H1 (cell line): ENCODE data around the gene F3. TPM values are rescaled to one million over a fixed set of nuclear protein-coding genes. Genes with fewer than 3 reads are reported as not detected.

ENCODE experiments used
- CTCF ChIA-PET: fragments of 300-600 bp; sonication (Branson Sonifier 250); formaldehyde crosslinking; loops from one replicate; lab custom pipeline; 2021; ENCODE audit not compliant: partially characterized antibody; lab: Charles Lee
- POLR2A ChIA-PET: fragments of 300-600 bp; sonication (Branson Sonifier 250); formaldehyde crosslinking; loops from one replicate; lab custom pipeline; 2021; ENCODE audit warnings: inconsistent platforms; ENCODE audit not compliant: partially characterized antibody; lab: Charles Lee
- DNase-seq, 2 experiments: peaks; one replicate each; pipeline versions ENCODE4 v3.0.0 to v3.0.0-alpha.2; 2010 to 2022; ENCODE audit warnings: low spot score in 2 of 2, low read depth in 1 of 2, mixed read lengths in 1 of 2
- FAIRE-seq: peaks from 2 replicates; lab custom pipeline; 2011; peaks lifted over from hg19 to GRCh38; lab: Jason Lieb, UNC
- H2AFZ ChIP-seq: 2 replicates; pipeline ENCODE4 v1.8.1; 2012; ENCODE audit warnings: low read length, inconsistent platforms
- H2AK5ac ChIP-seq: 2 replicates; pipeline ENCODE4 v1.6.1; 2013; ENCODE audit warnings: low read depth, low read length
- H2BK120ac ChIP-seq: replicated peaks from 2 replicates; pipeline ENCODE3; 2013; ENCODE audit warnings: low read depth, low read length, inconsistent platforms
- H2BK12ac ChIP-seq: 2 replicates; pipeline ENCODE4 v1.6.1; 2013; ENCODE audit warnings: low read depth, low read length
- H2BK15ac ChIP-seq: 2 replicates; pipeline ENCODE4 v1.6.1; 2013; ENCODE audit warnings: low read length
- H2BK20ac ChIP-seq: 2 replicates; pipeline ENCODE4 v1.6.1; 2013; ENCODE audit warnings: low read length
- H2BK5ac ChIP-seq: 2 replicates; pipeline ENCODE4 v1.6.1; 2013; ENCODE audit warnings: low read depth, low read length
- H3K14ac ChIP-seq: 2 replicates; pipeline ENCODE4 v1.6.1; 2013; ENCODE audit warnings: inconsistent platforms; ENCODE audit not compliant: insufficient read length
- H3K18ac ChIP-seq: 2 replicates; pipeline ENCODE4 v1.6.1; 2013; ENCODE audit warnings: low read length; ENCODE audit errors: extremely low read depth
- H3K23ac ChIP-seq: 2 replicates; pipeline ENCODE4 v1.6.1; 2013; ENCODE audit warnings: inconsistent platforms; ENCODE audit not compliant: insufficient read length
- H3K23me2 ChIP-seq: 2 replicates; pipeline ENCODE4 v1.6.1; 2013; ENCODE audit warnings: low read depth, low read length
- H3K27ac ChIP-seq: 2 replicates; pipeline ENCODE4 v1.6.1; 2011; ENCODE audit warnings: low read depth, low read length, inconsistent platforms
- H3K27me3 ChIP-seq, 4 experiments: replicated peaks in 1 of 4; 1 replicate in 1 of 4; 2 replicates in 3 of 4; pipeline versions ENCODE4 v1.6.1 to v1.8.1; 2011 to 2013; ENCODE audit warnings: low read length in 3 of 4, mild to moderate bottlenecking in 3 of 4, inconsistent platforms in 2 of 4, mixed read lengths in 2 of 4, moderate library complexity in 1 of 4; ENCODE audit not compliant: control insufficient read depth in 3 of 4, insufficient read depth in 3 of 4; ENCODE audit errors: extremely low read depth in 1 of 4
- H3K36me3 ChIP-seq, 4 experiments: 2 replicates each; pipeline versions ENCODE4 v1.6.1 to v1.8.1; 2011 to 2013; ENCODE audit warnings: mild to moderate bottlenecking in 4 of 4, low read length in 3 of 4, moderate library complexity in 2 of 4, control low read depth in 1 of 4, inconsistent platforms in 1 of 4; ENCODE audit not compliant: insufficient read depth in 4 of 4, control insufficient read depth in 2 of 4
- H3K4ac ChIP-seq: replicated peaks from 2 replicates; pipeline ENCODE3; 2013; ENCODE audit warnings: low read length, low read depth, mixed read lengths, inconsistent platforms; ENCODE audit not compliant: insufficient read length
- H3K4me1 ChIP-seq, 4 experiments: replicated peaks in 1 of 4; 1 replicate in 1 of 4; 2 replicates in 3 of 4; pipeline versions ENCODE4 v1.6.1 to v1.8.1; 2011 to 2013; ENCODE audit warnings: low read length in 3 of 4, inconsistent platforms in 2 of 4, mixed read lengths in 1 of 4; ENCODE audit not compliant: insufficient read depth in 4 of 4, control insufficient read depth in 3 of 4
- H3K4me2 ChIP-seq, 2 experiments: 2 replicates each; pipeline versions ENCODE4 v1.6.1 to v1.8.1; 2011 to 2013; ENCODE audit warnings: low read depth in 2 of 2, low read length in 2 of 2, control low read depth in 1 of 2, inconsistent platforms in 1 of 2, mild to moderate bottlenecking in 1 of 2; ENCODE audit not compliant: insufficient read depth in 1 of 2
- H3K4me3 ChIP-seq, 4 experiments: fragments of 200-600, 300-600 bp in 1 of 4; sonication (generic), shearing (Covaris generic), sonication (Bioruptor Twin) in 1 of 4; 2 replicates each; pipeline versions ENCODE4 v1.5.1 to v1.8.1; 2011 to 2016; ENCODE audit warnings: low read length in 4 of 4, low read depth in 3 of 4, control low read depth in 2 of 4, inconsistent platforms in 2 of 4, mild to moderate bottlenecking in 2 of 4, mixed read lengths in 1 of 4, moderate library complexity in 1 of 4; ENCODE audit not compliant: insufficient read depth in 2 of 4; ENCODE audit errors: extremely low read depth in 1 of 4
- H3K56ac ChIP-seq: replicated peaks from 2 replicates; pipeline ENCODE3; 2013; ENCODE audit warnings: low read depth, mild to moderate bottlenecking, mixed read lengths, low read length, inconsistent platforms; ENCODE audit not compliant: insufficient read length
- H3K79me1 ChIP-seq: 2 replicates; pipeline ENCODE4 v1.6.1; 2013; ENCODE audit warnings: low read depth, low read length, control low read depth
- H3K79me2 ChIP-seq, 2 experiments: 2 replicates each; pipeline versions ENCODE4 v1.6.1 to v1.8.1; 2012 to 2013; ENCODE audit warnings: low read length in 2 of 2, mild to moderate bottlenecking in 2 of 2, inconsistent platforms in 1 of 2; ENCODE audit not compliant: insufficient read depth in 2 of 2, control insufficient read depth in 1 of 2
- H3K9ac ChIP-seq, 4 experiments: replicated peaks in 1 of 4; 1 replicate in 1 of 4; 2 replicates in 3 of 4; pipeline versions ENCODE4 v1.6.1 to v1.8.1; 2011 to 2013; ENCODE audit warnings: low read depth in 3 of 4, low read length in 3 of 4, control low read depth in 2 of 4, mild to moderate bottlenecking in 2 of 4, moderate library complexity in 2 of 4, inconsistent platforms in 1 of 4; ENCODE audit errors: extremely low read depth in 1 of 4
- H3K9me3 ChIP-seq, 2 experiments: 2 replicates each; pipeline versions ENCODE4 v1.6.1 to v1.8.1; 2012 to 2013; ENCODE audit warnings: mild to moderate bottlenecking in 2 of 2, moderate library complexity in 2 of 2, control low read depth in 1 of 2, inconsistent platforms in 1 of 2, low read depth in 1 of 2, low read length in 1 of 2, mixed read lengths in 1 of 2; ENCODE audit not compliant: insufficient read depth in 2 of 2
- H4K20me1 ChIP-seq, 2 experiments: replicated peaks in 1 of 2; 2 replicates each; pipeline versions ENCODE3 to v1.8.1; 2011 to 2013; ENCODE audit warnings: inconsistent platforms in 2 of 2, low read length in 2 of 2, mild to moderate bottlenecking in 1 of 2; ENCODE audit not compliant: insufficient read depth in 2 of 2, control insufficient read depth in 1 of 2
- H4K5ac ChIP-seq: 2 replicates; pipeline ENCODE4 v1.6.1; 2013; ENCODE audit warnings: low read length, low read depth, mixed read lengths, inconsistent platforms; ENCODE audit not compliant: insufficient read length
- H4K8ac ChIP-seq: 2 replicates; pipeline ENCODE4 v1.8.0; 2013; ENCODE audit warnings: mild to moderate bottlenecking, moderate library complexity, low read length, inconsistent platforms; ENCODE audit not compliant: insufficient read depth; ENCODE audit errors: extremely low read depth
- H4K91ac ChIP-seq: replicated peaks from 2 replicates; pipeline ENCODE3; 2013; ENCODE audit warnings: low read length, mixed read lengths, inconsistent platforms; ENCODE audit not compliant: insufficient read length
- CHD1 ChIP-seq: IDR thresholded peaks from 2 replicates; pipeline ENCODE4 v1.6.1; 2012; ENCODE audit warnings: low read depth, low read length, improper control_type of control experiment
- CREB1 ChIP-seq: IDR thresholded peaks from 2 replicates; pipeline ENCODE4 v1.6.1; 2012; ENCODE audit warnings: inconsistent platforms
- KDM4A ChIP-seq: IDR thresholded peaks from one replicate; pipeline ENCODE4 v1.7.1; 2012; ENCODE audit warnings: low read depth, mild to moderate bottlenecking, moderate library complexity, low read length, inconsistent platforms; ENCODE audit not compliant: severe bottlenecking
- NRF1 ChIP-seq: IDR thresholded peaks from 2 replicates; pipeline ENCODE4 v1.6.1; 2011; ENCODE audit warnings: mild to moderate bottlenecking, low read depth, low read length, improper control_type of control experiment
- RAD21 ChIP-seq, 2 experiments: IDR thresholded peaks in 1 of 2; conservative IDR thresholded peaks in 1 of 2; 2 replicates each; pipeline ENCODE4 v1.6.1; 2011; ENCODE audit warnings: low read depth in 2 of 2, low read length in 2 of 2, improper control_type of control experiment in 1 of 2, inconsistent platforms in 1 of 2, mild to moderate bottlenecking in 1 of 2, moderate library complexity in 1 of 2
- RBBP5 ChIP-seq: IDR thresholded peaks from 2 replicates; pipeline ENCODE4 v1.7.1; 2012; ENCODE audit warnings: low read depth, mild to moderate bottlenecking, inconsistent platforms, low read length, moderate library complexity, borderline replicate concordance
- RFX5 ChIP-seq: IDR thresholded peaks from 2 replicates; pipeline ENCODE4 v1.6.1; 2011; ENCODE audit warnings: low read depth, low read length, improper control_type of control experiment, borderline replicate concordance
- RNF2 ChIP-seq: fragments of 200-900, 300-1000 bp; sonication (generic); IDR thresholded peaks from 2 replicates; pipeline ENCODE4 v1.7.1; 2016; ENCODE audit warnings: borderline replicate concordance, low read depth, mild to moderate bottlenecking, antibody characterized with exemption, low read length; ENCODE audit not compliant: poor library complexity, severe bottlenecking; ENCODE audit errors: missing control alignments
- SP2 ChIP-seq: IDR thresholded peaks from 2 replicates; pipeline ENCODE4 v1.6.1; 2012; ENCODE audit warnings: mild to moderate bottlenecking, low read length, inconsistent platforms
- SP4 ChIP-seq: IDR thresholded peaks from 2 replicates; pipeline ENCODE4 v1.6.1; 2012; ENCODE audit warnings: low read length, inconsistent platforms
- TAF7 ChIP-seq: optimal IDR thresholded peaks from 2 replicates; pipeline ENCODE3; 2011; ENCODE audit warnings: low read depth, mild to moderate bottlenecking, inconsistent platforms, low read length, moderate library complexity, borderline replicate concordance
- TBP ChIP-seq: IDR thresholded peaks from 2 replicates; pipeline ENCODE4 v1.6.1; 2011; ENCODE audit warnings: low read depth, low read length, improper control_type of control experiment
- WGBS, 2 experiments: shearing (Covaris generic) in 1 of 2; methylation state at CpG; one replicate each; pipeline versions ENCODE4 v1.1.6 to v1.1.7; 2013 to 2015; ENCODE audit warnings: low lambda C conversion rate in 2 of 2, mixed read lengths in 2 of 2, inconsistent platforms in 1 of 2, low coverage in 1 of 2, missing lambda C conversion rate in 1 of 2; ENCODE audit not compliant: insufficient replicate concordance in 2 of 2, insufficient coverage in 1 of 2, insufficient read length in 1 of 2; ENCODE audit errors: extremely low coverage in 1 of 2, missing lambda C conversion rate in 1 of 2; 5-methylcytosine and 5-hydroxymethylcytosine counted together
- polyA plus RNA-seq, 7 experiments: library from polyadenylated mRNA; depleted of rRNA in 3 of 7; stranded (reverse) in 5 of 7; unstranded in 2 of 7; fragments of >200 nt in 5 of 7; fragments of 200-250 nt in 2 of 7; gene quantifications; 1 replicate in 5 of 7; 2 replicates in 1 of 7; 4 replicates in 1 of 7; pipeline versions ENCODE4 v1.2.1 to v1.2.3, GENCODE V29; 2011 to 2013; ENCODE audit warnings: missing spikeins in 2 of 7, mixed read lengths in 2 of 7
- total RNA-seq: library from RNA; stranded (reverse); fragmentation: NEBNext Ultra II Directional; extraction: Animal tissue kit (Norgen Biotek cat#: 25700); gene quantifications from 2 replicates; pipeline ENCODE4 v1.2.1, GENCODE V29; 2021
- TF ChIP-seq, protein P1 (sequence below): IDR thresholded peaks from 2 replicates; pipeline ENCODE4 v1.6.1; 2011; ENCODE audit warnings: low read depth, mild to moderate bottlenecking, low read length; ENCODE audit not compliant: insufficient read depth

Gene F3
- total and polyA plus RNA-seq, 2 of the 8 experiments (the other 6 are each of a cell fraction or from before 2014, with no cell fraction given): 2.6 to 8.6 TPM

DNA sequence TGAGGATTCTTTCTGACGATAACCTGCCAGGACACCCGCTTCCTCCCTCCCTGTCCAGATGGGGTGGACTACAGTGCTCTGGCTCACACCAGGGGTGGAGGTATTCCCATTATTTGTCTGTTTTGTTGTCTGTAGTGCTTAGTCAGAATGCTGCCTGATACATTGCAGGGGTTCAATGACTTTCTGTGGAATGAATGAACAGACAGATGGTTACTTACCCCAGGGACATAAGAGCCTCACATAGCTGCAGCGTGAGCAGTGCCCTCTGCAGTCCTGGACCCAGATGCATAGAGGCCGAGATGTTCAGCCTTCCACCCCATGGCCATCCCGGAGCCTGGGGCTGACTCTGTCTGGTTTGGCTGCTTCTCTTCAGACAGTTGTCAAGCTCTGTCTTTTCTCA, 13.0 kb upstream of the F3 start:
- ChIA-PET CTCF (interaction anchor here (0.6 to 1.3 kb wide), 5 partner anchors 10 to 593 kb away, joined by 3 read pairs; no protein-coding TSS in a partner anchor), POLR2A (no interaction called here)
- Histone ChIP-seq H3K4me2 (no peak overlapping the region), H3K79me1 (no peaks in the 10 kb centered on the region), H3K36me3 (no peaks in the 10 kb centered on the region), H2BK120ac (no peak overlapping the region), H3K18ac (no peak overlapping the region), H3K27me3 (0 out of 7 replicates have a peak, but pooled peaks cover 0 to 2% (median 0%) of the 10 kb centered on the region in 4 experiments), H4K5ac (no peak overlapping the region), H2BK12ac (no peak overlapping the region), H4K91ac (no peak overlapping the region), H3K9me3 (no peaks in the 10 kb centered on the region), H3K4ac (peak overlapping the region; percentile 4), H3K23ac (no peak overlapping the region), H3K56ac (no peak overlapping the region), H3K14ac (no peak overlapping the region), H2AK5ac (no peak overlapping the region), H4K8ac (no peak overlapping the region), H3K4me3 (no peak overlapping the region), H4K20me1 (no peaks in the 10 kb centered on the region), H2BK5ac (no peak overlapping the region), H2BK20ac (no peak overlapping the region), H3K9ac (no peak overlapping the region), H2AFZ (no peak overlapping the region), H3K79me2 (no peaks in the 10 kb centered on the region), H2BK15ac (no peak overlapping the region), H3K4me1 (peaks cover 11 to 21% (median 13%) of the 10 kb centered on the region in 4 experiments), H3K27ac (no peak overlapping the region), H3K23me2 (no peaks in the 10 kb centered on the region)
- FAIRE-seq (no peak), DNase-seq (no peak)
- WGBS, 2 experiments: 85% methylated on average over 5 of the region's 5 CpGs; no CpG with 5 or more reads in 1 of the 2 experiments
- TF ChIP-seq RBBP5 (no peak), SP2 (no peak), CHD1 (no peak), SP4 (no peak), NRF1 (no peak), RNF2 (no peak), RAD21 (IDR thresholded peaks at IDR 0.05 in 1 of 2, conservative IDR thresholded peaks at IDR 0.05 in 1 of 2; ENCODE audit: low read depth in 2 of 2, low read length in 2 of 2) (no peak), KDM4A (no peak), RFX5 (no peak), TBP (no peak), CREB1 (no peak), TAF7 (no peak)
- TF ChIP-seq, protein P1, sequence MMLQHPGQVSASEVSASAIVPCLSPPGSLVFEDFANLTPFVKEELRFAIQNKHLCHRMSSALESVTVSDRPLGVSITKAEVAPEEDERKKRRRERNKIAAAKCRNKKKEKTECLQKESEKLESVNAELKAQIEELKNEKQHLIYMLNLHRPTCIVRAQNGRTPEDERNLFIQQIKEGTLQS: no peak
